K562 (cell line): ENCODE measurements around the gene KLHL22. TPM values are rescaled to one million over a fixed set of nuclear protein-coding genes. Genes with fewer than 3 reads are reported as not detected.

Experiments used
- ARNT ChIP-seq, 2 experiments: fragments of 450-650 bp; IDR thresholded peaks; 2 replicates each; pipeline ENCODE4 v1.6.1; 2016; ENCODE audit warnings: mild to moderate bottlenecking in 1 of 2
- CC2D1A ChIP-seq: fragments of 450-650 bp; IDR thresholded peaks from 2 replicates; pipeline ENCODE4 v1.6.1; 2017; ENCODE audit warnings: mild to moderate bottlenecking
- FOXA3 ChIP-seq, 2 experiments: fragments of 450-650 bp in 1 of 2; sonication (generic) in 1 of 2; formaldehyde crosslinking; IDR thresholded peaks in 1 of 2; conservative IDR thresholded peaks in 1 of 2; 2 replicates each; pipeline versions ENCODE4 v1.4.0 to v1.8.0; 2020 to 2022; ENCODE audit warnings: mild to moderate bottlenecking in 2 of 2, missing genetic modification reagents in 1 of 2
- HDAC3 ChIP-seq: fragments of 450-650 bp; IDR thresholded peaks from 2 replicates; pipeline ENCODE4 v1.6.1; 2018; ENCODE audit warnings: borderline replicate concordance, mild to moderate bottlenecking, moderate library complexity; ENCODE audit not compliant: partially characterized antibody
- HDAC6 ChIP-seq: IDR thresholded peaks from 2 replicates; pipeline ENCODE4 v1.6.1; 2012; ENCODE audit warnings: low read depth, mild to moderate bottlenecking, control low read depth, inconsistent platforms, low read length, moderate library complexity
- NCOA4 ChIP-seq: fragments of 450-650 bp; IDR thresholded peaks from 2 replicates; pipeline ENCODE4 v1.6.1; 2018; ENCODE audit warnings: mild to moderate bottlenecking; ENCODE audit not compliant: partially characterized antibody
- POLR2AphosphoS2 ChIP-seq: IDR thresholded peaks from 2 replicates; pipeline ENCODE4 v1.6.1; 2012; ENCODE audit warnings: low read length, improper control_type of control experiment
- POLR2G ChIP-seq: fragments of 200-400 bp; formaldehyde crosslinking; IDR thresholded peaks from 2 replicates; pipeline ENCODE4 v1.6.1; 2017; ENCODE audit warnings: low read depth, mild to moderate bottlenecking, antibody characterized with exemption, low read length, moderate library complexity
- PURB ChIP-seq: sonication (generic); formaldehyde crosslinking; IDR thresholded peaks from 2 replicates; pipeline ENCODE4 v1.9.0; 2021; ENCODE audit warnings: low read depth, mild to moderate bottlenecking, missing genetic modification reagents
- SMC3 ChIP-seq: conservative IDR thresholded peaks from 2 replicates; pipeline ENCODE4 v1.6.1; 2011; ENCODE audit warnings: low read depth, low read length, improper control_type of control experiment; ENCODE audit not compliant: insufficient read depth
- TRIM28 ChIP-seq: fragments of 450-650 bp; IDR thresholded peaks from 2 replicates; pipeline ENCODE4 v1.6.1; 2017
- WHSC1 ChIP-seq: IDR thresholded peaks from one replicate; pipeline ENCODE4 v1.6.1; 2012; ENCODE audit warnings: low read length, control low read depth, inconsistent platforms
- ZBTB7A ChIP-seq: IDR thresholded peaks from 2 replicates; pipeline ENCODE4 v1.6.1; 2011; ENCODE audit warnings: low read depth, mild to moderate bottlenecking, low read length, moderate library complexity, borderline replicate concordance; ENCODE audit not compliant: control insufficient read depth
- ZNF76 ChIP-seq: fragments of 250-450 bp; sonication (Bioruptor Pico); IDR thresholded peaks from 2 replicates; pipeline ENCODE4 v1.4.0; 2020; ENCODE audit warnings: mild to moderate bottlenecking, moderate library complexity, borderline replicate concordance
- polyA plus RNA-seq, 8 experiments: library from polyadenylated mRNA; depleted of rRNA in 4 of 8; stranded (reverse) in 5 of 8; unstranded in 3 of 8; fragments of >200 nt; fragmentation: Nextera tagmentation in 2 of 8; fragmentation: Illumina TruSeq in 1 of 8; extraction: Ambion mirVana in 2 of 8; extraction: Trizol in 1 of 8; gene quantifications; 2 replicates each; pipeline versions ENCODE4 v1.2.1 to v1.2.3, GENCODE V29; 2011 to 2014; ENCODE audit warnings: inconsistent platforms in 1 of 8, missing spikeins in 1 of 8
- total RNA-seq, 7 experiments: library from RNA; depleted of rRNA in 6 of 7; stranded (reverse); fragments of >200 nt in 6 of 7; fragmentation: Illumina TruSeq in 2 of 7; extraction: Trizol in 2 of 7; gene quantifications; 2 replicates each; pipeline versions ENCODE4 v1.2.1 to v1.2.3, GENCODE V29; 2011 to 2021; ENCODE audit warnings: low replicate concordance in 1 of 7
- TF ChIP-seq, protein P1 (sequence below): fragments of 250-450 bp; sonication (Bioruptor Pico); IDR thresholded peaks from 2 replicates; pipeline ENCODE4 v1.5.0; 2021; ENCODE audit warnings: mild to moderate bottlenecking, moderate library complexity
- TF ChIP-seq, protein P2 (sequence below), 3 experiments: fragments of 200-800 bp in 1 of 3; sonication (Bioruptor generic) in 1 of 3; sonication (generic) in 1 of 3; formaldehyde crosslinking in 1 of 3; IDR thresholded peaks; 2 replicates each; pipeline versions ENCODE4 v1.6.1 to v1.8.0; 2016 to 2022; ENCODE audit warnings: mild to moderate bottlenecking in 2 of 3, missing compliant biosample characterization in 2 of 3, missing genetic modification characterization in 2 of 3, missing genetic modification reagents in 1 of 3
- TF ChIP-seq, protein P3 (sequence below): sonication (generic); formaldehyde crosslinking; IDR thresholded peaks from 2 replicates; pipeline ENCODE4 v1.8.0; 2022; ENCODE audit warnings: missing genetic modification reagents, mild to moderate bottlenecking, moderate library complexity, borderline replicate concordance
- TF ChIP-seq, protein P4 (sequence below): sonication (generic); formaldehyde crosslinking; IDR thresholded peaks from 2 replicates; pipeline ENCODE4 v1.8.1; 2023; ENCODE audit warnings: mild to moderate bottlenecking, missing genetic modification reagents

Gene KLHL22
- total and polyA plus RNA-seq, 9 of the 15 experiments (the other 6 are each of a cell fraction or from before 2014, with no cell fraction given) = 1.3 to 25.6 (median 15.2) TPM

DNA sequence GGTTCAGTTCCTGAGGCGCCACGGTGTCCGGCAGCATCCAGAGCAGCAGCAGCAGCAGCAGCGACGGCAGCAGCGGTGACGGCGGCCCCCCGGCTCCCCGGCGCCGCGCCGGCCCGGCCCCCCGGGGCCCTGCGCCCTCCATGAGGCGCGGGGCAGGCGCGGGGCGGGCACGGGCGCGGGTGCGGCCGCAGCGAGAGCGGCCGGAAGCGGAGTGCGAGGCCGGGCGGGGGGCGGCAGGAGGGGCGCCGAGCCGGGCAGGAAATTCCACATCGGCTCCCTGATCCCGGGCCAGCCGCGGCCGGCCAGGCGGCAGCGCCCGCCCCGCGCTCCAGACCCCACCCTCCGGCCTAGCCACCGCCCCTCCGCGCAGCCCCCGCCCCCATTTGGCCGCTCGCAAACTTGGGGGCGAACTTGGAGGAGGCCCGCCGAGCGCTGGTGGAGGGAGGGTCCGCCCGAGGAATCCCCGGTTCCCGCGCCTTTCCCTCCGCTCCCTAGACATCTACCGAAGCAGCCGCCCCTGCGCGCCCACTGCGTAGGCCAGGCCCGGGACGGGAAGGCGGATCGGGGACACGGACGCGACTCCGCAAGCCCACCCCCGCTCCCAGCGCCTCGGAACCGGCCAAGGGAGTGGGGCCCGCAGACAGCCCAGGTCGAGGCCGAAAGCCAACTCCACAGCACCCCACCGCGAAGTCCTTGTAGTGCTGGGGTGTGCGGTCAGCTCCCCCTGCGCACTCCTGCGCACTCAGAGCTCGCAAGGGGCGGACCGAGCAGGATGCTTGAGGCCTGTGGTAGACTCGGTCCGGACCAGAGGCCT, 57.8 kb downstream of the KLHL22 start, which contains the start of gene SCARF2 (continued):
- TF ChIP-seq, protein P1, sequence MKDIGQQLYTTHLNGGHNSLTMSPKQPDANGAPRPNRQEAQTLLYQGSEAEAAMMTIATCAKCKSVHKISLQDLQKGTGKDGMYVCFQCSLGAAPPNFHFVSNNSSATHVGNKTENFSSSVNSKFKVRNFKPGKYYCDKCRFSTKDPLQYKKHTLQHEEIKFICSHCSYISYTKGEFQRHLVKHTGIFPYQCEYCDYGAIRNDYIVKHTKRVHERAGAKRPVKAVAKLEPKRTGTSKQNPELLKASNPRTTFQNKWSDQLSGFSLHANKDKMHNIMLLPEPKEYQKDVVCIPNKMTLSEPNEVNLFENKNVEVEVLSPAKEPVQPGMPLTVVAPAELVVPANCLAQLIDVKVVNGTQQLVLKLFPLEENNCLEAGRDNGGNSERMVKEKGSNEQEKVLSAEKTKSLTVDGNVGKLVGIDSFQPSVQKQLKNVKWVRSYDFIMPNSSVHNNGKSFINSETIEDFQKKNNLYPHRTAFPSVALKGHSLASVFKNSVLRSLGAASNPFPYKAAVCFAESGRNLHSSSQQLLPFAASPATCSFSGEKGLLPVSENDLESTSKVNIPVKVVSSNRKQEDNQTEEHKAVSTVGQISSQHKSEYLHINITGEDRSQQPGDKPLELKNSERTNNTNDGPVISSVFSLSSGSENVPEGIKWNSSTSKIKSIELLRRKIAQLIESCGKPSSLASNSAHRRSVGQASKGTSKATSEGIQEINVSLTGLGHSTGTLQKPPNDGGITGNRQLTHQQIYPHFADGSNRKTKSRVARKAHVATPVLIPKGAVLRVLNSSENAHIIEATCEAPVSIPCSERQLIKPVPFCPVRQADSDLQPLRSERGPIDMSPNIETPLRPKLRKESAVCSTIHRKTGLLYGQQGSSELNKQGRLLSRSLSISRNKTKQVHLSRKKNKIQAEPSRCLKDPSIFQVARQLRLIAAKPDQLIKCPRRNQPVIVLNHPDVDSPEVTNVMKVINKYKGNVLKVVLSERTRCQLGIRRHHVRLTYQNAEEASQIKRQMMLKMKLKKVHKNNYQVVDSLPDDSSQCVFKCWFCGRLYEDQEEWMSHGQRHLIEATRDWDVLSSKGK = no peak
- TF ChIP-seq POLR2G (0 out of 2 replicates have a peak, but pooled peaks have one; percentile 25), NCOA4 (no peak), HDAC6 (0 out of 2 replicates have a peak, but pooled peaks have one; percentile 29), FOXA3 (CRISPR knock-in tag; conservative IDR thresholded peaks at IDR 0.05 in 1 of 2, IDR thresholded peaks at IDR 0.05 in 1 of 2) (no peak), POLR2AphosphoS2 (no peak), HDAC3 (no peak), WHSC1 (no peak), ZBTB7A (peak; percentile 26; the same call in 1 of the 2 replicates), ZNF76 (CRISPR knock-in tag) (no peak), PURB (CRISPR knock-in tag) (peak; percentile 38; the same call in 1 of the 2 replicates), TRIM28 (no peak), ARNT (IDR thresholded peaks at IDR 0.05) (no peak), CC2D1A (no peak), SMC3 (no peak)
- TF ChIP-seq, protein P2, sequence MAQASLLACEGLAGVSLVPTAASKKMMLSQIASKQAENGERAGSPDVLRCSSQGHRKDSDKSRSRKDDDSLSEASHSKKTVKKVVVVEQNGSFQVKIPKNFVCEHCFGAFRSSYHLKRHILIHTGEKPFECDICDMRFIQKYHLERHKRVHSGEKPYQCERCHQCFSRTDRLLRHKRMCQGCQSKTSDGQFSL (CRISPR knock-in tag; IDR thresholded peaks at IDR 0.05) = peak; percentile 42; the same call in 1 of the 2 replicates
- TF ChIP-seq, protein P2 (tag; IDR thresholded peaks at IDR 0.05) = no peak
- TF ChIP-seq, protein P3, sequence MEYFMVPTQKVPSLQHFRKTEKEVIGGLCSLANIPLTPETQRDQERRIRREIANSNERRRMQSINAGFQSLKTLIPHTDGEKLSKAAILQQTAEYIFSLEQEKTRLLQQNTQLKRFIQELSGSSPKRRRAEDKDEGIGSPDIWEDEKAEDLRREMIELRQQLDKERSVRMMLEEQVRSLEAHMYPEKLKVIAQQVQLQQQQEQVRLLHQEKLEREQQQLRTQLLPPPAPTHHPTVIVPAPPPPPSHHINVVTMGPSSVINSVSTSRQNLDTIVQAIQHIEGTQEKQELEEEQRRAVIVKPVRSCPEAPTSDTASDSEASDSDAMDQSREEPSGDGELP = no peak
- TF ChIP-seq, protein P4, sequence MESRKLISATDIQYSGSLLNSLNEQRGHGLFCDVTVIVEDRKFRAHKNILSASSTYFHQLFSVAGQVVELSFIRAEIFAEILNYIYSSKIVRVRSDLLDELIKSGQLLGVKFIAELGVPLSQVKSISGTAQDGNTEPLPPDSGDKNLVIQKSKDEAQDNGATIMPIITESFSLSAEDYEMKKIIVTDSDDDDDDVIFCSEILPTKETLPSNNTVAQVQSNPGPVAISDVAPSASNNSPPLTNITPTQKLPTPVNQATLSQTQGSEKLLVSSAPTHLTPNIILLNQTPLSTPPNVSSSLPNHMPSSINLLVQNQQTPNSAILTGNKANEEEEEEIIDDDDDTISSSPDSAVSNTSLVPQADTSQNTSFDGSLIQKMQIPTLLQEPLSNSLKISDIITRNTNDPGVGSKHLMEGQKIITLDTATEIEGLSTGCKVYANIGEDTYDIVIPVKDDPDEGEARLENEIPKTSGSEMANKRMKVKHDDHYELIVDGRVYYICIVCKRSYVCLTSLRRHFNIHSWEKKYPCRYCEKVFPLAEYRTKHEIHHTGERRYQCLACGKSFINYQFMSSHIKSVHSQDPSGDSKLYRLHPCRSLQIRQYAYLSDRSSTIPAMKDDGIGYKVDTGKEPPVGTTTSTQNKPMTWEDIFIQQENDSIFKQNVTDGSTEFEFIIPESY (CRISPR knock-in tag) = no peak
